Stimulated activated naive CD4-positive, alpha-beta T cell (primary cell): ENCODE results near the gene FOXI3.
"Not testable (repeated sequence)": the region's sequence is repeated elsewhere in the genome, so short reads cannot be mapped to it uniquely, and the experiment has no call there.

ENCODE experiments used
- DNase-seq, 6 experiments: peaks; one replicate each; lab custom pipeline; 2025; lab: John Stamatoyannopoulos, UW

Gene FOXI3

DNA sequence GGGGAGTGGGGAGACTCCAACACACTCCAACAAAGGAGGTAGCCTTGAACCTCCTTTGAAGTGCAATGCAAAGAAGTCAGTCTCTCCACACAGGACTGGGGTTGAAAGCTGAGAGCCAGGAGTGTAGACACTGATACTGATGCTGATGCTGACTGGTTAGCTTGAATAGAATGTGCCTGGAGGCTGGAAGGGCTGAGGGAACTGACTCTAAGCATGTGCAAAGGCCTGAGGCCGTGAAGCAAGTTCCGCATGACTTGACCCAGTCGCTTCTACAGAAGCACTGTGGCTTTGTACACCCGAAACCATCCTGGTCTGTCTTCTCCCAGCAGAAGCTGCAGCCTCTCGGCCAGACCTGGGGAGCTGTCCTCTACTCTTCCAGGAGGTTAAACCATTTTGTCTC is 10.4 kb downstream of the FOXI3 start:
- DNase-seq: no peak

DNA sequence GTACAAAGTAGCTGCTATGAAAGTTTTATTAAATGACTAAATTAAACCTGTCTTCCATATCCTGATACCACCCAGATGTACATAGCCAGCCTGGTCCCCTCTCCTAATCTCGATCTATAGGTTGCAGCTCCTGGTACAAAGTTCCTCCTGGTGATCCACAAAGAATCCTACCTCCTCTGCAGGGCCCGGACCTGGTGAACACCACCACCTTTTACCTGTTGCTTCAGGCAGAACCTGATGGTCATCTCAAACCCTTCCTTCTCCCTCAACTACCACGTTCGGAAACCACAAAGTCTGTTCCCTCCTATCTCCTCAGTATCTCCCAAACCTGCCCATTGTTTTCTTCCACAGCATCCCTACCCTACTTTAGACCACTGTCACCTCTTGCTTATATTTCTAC is 15.5 kb downstream of the FOXI3 start:
- no peak for DNase-seq

DNA sequence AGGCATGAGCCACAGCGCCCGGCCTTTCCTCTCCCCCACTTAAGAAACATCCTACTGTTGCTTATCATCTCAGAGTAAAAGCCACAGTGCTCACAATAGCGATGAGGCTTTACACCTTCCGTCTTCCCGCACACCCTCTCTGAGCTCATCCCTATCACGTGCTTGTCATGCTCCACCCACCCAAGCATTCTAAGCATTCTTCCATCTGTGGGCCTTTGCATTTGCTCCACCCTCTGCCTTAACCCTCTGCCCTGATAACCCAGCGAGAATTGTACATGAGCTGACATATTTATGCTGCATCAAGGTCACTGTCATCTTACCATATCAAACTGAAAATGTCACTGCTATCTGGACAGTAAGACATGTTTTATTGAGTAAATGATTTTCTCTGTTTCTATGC is 22.6 kb downstream of the FOXI3 start:
- DNase-seq: no peak

DNA sequence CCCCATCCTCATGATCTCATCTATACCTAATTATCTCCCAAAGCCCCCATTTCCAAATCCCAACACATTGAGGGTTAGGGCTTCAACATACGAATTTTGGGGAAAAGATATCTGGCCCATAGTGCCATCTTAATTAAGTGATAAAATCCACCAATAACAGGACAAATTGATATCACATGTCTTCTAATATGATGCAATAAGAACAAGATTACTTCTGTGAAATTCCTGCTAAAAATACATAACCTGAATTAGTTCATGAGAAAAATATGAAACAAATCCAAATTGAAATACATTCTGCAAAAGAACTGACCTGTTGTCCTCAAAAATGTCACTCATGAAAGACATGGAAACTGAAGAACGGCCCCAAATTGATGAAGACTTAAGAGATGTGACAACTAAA is 28.8 kb downstream of the FOXI3 start:
- DNase-seq: no peak

DNA sequence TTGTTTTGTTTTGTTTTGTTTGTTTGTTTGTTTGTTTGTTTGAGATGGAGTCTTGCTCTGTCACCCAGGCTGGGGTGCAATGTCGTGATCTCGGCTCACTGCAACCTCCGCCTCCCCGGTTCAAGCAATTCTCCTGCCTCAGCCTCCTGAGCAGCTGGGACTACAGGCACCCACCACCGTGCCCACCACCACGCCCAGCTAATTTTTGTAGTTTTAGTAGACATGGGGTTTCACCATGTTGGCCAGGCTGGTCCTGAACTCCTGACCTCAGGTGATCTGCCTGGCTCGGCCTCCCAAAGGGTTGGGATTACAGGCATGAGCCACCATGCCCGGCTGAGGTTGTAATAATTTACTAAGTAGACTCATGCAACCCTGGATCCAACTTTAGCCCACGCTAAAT is 33.4 kb downstream of the FOXI3 start:
- DNase-seq: not testable (repeated sequence)

DNA sequence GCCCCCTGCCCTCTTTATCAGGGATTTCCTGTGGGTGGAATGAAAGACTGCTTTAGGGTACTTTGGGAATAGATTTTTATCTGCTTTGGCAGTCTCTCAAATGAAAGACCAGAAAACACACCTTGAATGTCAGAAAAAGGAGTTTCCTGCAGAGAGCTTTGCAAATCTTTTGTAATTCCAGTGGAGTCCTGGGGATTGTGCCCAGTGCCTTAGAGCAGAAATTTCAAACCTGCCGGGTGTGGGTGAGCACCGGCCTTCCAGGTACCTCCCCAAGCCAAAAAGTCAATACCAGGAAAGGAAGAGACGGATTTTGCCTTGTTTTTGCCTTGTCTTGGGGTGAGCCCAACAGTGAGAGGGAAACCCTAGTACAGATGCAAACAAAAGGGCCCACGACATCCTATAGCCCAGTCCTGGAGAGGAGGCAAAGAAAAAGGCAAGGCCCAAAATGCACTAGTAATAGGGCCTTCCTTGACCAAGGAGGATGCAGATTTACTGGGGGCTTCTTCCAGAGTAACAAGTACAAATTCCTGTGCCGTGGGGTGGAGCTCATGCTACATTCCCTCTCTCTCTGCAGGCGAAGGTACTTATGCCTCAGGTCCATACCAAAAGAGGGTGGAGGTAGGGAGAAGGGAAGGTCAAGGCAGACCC is 36.4 kb downstream of the FOXI3 start:
- DNase-seq: no peak

DNA sequence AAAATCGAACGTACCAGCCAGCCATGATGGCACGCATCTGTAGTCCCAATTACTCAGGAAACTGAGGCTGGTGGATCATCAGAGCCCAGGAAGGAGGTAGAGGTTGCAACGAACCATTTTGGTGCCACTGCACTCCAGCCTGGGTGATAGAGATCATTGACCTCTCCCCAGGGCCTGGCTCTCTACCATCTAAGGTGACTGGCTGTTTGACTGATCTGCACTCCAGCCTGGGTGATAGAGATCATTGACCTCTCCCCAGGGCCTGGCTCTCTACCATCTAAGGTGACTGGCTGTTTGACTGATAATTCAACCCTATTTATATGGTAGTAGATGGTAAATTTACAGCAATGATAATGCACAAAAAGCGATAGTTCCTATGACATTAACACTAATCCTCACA is 43.6 kb downstream of the FOXI3 start:
- DNase-seq: not testable (repeated sequence)

DNA sequence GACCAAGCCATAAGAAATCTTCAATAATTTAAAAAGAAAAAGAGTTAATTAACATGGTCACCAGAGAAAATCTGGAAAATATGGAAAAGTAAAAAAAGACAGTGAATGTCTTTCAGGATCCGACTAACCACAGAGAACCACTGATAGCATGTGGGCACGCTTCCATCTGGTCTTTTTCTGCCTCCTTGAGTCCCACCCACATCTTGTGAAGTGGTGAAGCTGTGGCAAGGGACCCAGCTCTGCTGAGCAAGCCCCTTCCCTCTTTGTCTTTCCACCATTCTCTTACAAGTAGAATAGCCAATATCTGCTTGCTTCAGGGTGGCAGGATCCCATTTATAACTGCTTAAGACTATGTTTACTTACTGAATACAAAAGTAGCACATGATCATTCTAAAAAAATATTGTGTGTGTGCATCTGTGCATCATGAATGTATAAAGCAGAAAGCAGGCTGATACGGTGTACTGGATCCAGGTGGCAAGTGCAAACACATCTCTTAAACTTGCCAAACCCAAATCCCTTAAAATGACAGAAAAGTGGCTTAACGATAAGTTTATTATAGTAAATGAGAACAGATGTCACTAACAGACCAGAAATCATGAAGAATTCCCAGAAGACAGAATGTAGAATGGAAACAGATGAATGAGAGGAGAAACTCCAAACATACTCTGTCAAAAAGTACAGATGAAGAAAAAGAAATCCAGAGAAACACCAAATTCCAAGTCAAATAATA is 52.3 kb downstream of the FOXI3 start:
- DNase-seq: no peak

DNA sequence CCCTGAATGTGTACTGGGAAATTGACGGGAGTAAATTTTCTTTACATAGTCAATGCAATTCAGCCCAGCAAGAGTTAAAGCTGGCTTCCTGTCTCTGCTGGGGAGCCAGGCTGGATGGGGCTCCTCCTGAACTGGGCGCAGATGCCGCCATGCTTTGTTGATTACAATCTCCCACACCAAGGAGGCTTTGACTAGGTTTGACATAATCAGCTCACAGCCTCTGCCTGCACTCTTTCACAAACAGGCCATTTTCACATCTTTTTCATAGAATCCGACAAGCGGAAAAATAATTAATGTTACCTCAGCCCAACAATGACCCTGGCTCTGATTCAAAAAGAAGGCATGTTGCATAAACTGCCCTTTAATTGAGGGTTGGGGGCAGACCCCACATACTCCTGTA is 54.3 kb downstream of the FOXI3 start:
- no peak for DNase-seq
